Left hindlimb (tissue), 1 donor: ENCODE results near the gene OR5T2.
"Not testable (repeated sequence)": the region's sequence is repeated elsewhere in the genome, so short reads cannot be mapped to it uniquely, and the experiment has no call there.

ENCODE experiments used
- DNase-seq: peaks from one replicate; pipeline ENCODE4 v3.0.0-alpha.2; 2018

Gene OR5T2

DNA sequence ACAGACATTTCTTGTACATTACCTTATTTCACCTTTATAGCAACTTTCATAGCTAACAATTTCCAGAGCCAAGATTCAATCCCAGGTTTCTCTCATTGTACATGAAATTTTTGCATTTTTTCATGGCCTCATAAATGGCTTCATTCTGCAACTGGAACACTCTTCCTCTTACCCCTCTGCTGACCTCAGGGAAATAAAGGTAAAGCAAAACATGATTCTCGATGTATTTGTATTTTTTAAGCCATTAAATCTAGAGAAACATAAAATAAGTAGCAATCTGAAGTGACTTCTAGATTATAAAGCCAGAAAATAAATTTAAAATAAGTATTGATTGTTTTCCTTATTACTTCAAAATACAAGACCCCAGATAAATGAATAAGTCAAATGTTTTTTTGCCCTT, at the start of gene OR5T2:
TSS of gene OR5T2 (minus strand) at position 101 of the 400 bp plus-strand sequence. CDS start 1,193 bp downstream, outside the sequence.
- DNase-seq: no peak

DNA sequence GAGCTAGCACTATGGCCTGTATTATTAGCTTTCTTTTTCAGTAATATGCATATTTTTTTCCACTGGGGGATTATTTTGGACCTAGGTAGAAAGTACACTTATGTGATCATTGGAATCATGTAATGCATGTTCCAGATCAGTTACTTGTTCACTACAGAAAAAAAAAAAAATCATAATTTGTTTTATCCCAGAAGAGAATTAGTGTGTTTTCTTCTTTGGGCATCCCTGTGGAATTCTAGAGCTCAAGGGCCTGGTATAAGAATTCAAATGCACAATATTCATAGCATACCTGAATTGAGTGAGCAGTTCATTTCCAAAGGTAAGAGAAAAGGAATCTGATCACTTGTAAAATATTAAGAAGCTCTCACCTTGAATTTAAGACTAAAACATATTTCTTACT, 39.8 kb upstream of the OR5T2 start, which contains the start of gene OR5T1:
TSS of gene OR5T1 (plus strand) at position 301 of the 400 bp plus-strand sequence. CDS start 1,485 bp downstream, outside the sequence.
- DNase-seq: no peak

DNA sequence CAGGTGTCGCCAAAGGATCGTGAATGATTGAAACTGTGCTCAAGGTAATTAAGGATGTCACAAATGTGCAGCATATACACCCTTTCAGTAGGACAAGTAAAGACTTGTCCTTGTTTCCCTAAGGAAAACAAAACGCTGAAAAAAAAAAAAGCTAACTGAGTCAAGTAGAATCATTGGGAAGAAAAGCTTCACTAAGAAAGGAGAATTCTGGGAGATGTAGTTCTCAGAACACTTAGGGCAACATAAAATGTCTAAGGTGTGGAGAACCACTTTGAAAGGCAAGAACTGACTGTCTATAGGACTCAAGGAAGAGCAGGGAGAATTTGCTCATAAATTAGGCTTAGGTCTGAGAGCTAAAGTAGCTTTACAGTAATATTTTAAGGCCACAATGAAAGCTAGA, 37.0 kb upstream of the OR5T2 start:
- DNase-seq: no peak

DNA sequence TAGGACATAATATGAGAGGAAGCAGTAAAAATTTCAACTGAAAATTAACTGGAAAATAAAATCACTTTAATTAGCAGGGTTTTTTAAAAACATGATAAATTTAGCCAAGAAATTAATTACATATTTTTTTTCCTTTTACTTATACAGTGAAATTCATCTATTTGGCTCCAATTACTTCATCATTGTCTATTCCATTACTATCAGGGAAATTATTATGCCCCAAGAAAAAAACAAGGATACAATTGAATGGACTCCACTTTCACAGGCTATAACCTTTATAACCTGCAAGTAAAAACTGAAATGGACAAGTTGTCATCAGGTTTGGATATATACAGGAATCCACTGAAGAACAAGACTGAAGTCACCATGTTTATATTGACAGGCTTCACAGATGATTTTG, 17.9 kb upstream of the OR5T2 start, which contains the start of gene OR5T3:
TSS of gene OR5T3 (plus strand) at position 301 of the 400 bp plus-strand sequence. CDS start at position 301, 0 bp downstream.
- no peak for DNase-seq

DNA sequence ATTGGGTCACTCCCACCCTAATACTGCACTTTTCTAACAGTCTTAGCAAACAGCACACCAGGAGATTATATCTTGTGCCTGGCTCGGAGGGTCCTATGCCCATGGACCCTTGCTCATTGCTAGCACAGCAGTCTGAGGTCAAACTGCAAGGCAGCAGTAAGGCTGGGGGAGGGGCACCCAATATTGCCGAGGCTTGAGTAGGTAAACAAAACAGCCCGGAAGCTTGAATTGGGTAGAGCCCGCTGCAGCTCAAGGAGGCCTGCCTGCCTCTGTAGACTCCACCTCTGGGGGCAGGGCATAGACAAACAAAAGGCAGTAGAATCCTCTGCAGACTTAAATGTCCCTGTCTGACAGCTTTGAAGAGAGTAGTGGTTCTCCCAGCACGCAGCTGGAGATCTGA, 14.3 kb downstream of the OR5T2 start:
- not testable (repeated sequence) for DNase-seq

DNA sequence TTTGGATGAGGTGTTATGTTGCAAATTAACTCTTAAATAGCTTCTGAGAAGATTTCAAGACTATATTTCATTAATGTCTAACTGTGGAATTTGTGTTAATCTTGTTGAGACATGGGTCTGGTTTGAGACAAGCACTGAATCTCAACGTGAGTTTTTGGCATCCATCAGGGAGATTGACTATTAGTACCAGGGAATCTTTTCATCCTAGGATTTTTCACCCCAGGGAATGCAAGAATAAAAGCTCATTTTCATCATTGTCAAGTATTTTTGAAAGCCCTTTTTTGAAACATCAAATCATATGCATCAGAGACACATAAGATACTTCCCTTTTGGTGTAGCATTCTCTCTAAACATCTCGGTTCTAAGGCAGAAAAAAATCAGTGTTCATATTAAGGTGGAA, 19.5 kb downstream of the OR5T2 start:
- DNase-seq: no peak

DNA sequence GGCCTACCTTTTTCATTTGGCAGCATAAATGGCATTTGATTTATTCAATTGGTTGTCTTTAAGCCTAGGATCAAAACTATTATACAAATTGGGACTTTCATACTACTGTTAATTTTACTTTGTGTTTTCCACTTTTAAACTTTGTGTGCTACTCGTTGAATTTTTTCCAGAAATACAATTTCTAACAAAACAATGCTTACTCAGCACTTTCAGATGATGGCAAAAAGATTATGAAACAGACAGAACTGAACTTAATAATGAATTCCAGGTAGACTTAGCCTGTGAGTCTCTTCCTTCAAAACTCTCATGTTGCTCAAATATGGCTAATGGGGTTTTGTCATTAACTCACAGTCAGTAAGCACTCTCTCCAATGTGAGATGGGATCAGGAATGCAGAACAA, 26.3 kb downstream of the OR5T2 start:
- no peak for DNase-seq

DNA sequence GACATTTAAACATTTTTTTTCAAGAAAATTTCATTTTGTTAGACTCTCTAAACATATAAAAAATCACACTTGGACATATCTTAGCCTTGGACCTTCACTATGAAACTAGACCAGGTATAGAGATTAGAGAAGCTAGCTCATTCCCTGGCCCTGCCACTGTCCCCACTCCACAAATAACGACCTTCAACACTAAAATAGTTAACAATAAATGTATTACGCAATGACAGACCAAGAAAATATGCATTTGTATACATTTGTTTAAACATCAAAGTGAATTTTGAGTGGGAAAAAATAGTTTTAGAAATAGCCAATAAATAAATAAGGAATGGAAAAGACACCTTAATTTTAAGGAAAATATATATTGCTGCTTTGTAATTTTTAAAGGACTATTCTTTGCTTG, 36.7 kb downstream of the OR5T2 start:
- no peak for DNase-seq

DNA sequence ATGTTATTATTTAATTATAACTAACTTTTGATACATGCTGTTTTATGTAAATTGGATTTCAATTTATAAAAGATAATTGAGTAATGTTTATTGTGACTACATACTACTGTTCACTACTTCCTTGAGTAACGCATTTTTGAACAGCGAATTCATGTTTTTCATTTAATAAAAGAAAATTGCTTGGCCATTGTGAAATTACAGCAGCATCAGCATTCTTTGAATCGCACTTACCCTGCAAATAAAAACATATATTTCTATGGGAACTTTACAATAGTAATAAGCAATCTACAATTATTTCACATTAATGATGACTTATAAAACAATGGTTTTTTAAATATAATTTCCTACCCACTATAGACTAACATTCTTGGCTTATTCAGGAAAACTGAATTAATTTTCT, 37.4 kb downstream of the OR5T2 start:
- DNase-seq: no peak

DNA sequence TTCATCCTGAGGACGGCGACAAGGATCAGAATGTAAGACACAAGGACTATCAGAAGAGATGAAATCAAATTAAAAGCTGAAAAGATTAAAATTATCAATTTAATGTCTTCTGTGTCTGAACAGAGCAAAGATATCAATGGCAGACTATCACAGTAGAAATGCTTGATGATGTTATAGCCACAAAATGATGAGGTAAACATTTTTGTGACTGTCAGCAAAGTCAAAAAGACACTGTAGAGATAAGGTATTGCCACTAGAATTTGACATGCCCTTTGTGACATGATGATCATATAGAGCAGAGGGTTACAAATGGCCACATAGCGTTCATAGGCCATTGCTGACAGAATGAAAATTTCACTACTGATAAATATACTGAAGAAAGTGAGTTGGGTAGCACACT, 45.5 kb downstream of the OR5T2 start:
- DNase-seq: no peak

DNA sequence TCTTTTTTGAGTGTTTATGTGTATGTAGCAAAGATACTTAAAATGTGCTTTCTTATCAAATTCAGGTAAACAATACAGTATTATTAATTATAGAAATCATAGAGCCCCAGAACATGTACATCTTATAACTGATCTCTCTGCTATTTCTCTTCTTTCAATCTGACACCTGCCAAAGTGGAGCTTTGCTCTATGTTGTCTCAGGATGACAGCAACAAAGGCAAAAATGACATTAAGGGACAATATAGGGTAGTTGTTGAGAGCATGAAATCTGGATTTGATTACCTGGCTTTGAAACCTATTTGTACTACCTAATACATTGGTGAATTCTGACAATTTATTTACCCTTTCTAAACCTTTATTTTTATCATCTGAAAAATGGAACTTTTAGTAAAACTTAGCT, 50.6 kb downstream of the OR5T2 start:
- no peak for DNase-seq
